HG03469 (cell line): ENCODE results near the gene PIGC.
"Not testable (repeated sequence)": the region's sequence is repeated elsewhere in the genome, so short reads cannot be mapped to it uniquely, and the experiment has no call there.

ENCODE experiments used
- ATAC-seq: cut with Tn5 transposase; IDR thresholded peaks from one replicate; pipeline ENCODE4 v1.9.1; 2021; ENCODE audit warnings: mild to moderate bottlenecking, moderate library complexity, moderate number of reproducible peaks; ENCODE audit not compliant: unreplicated experiment

Gene PIGC

GRCh38 chr1:172467446-172467845 lies 23.6 kb upstream of the PIGC start:
- ATAC-seq = no peak

DNA sequence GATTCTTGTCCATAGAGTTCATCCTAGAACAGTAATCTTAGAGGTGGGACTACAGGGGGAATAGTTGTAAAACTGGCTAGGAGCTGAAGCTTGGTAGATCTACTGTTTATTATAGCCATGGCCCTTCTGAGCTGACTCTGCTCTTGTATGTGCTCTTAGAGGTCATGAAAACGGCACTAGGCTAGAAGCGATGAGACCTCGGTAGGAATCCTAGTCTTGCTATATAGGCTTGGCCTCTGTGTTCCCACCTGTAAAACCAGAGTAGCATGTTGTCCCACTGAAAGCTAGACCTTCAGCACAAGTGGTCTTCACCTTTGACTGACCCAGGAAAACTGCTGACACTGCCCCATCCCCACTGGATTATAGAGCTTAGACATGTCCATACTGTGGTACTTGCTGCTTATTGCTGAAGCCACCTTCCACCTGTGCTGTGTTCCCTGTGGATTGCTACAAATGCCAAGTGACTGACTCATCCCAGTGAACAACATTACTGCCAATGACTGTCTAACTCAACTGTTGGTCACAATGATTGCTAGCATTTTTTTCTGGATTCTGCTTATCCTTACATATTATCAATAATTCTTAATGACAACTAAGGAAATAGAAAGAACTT lies 23.0 kb upstream of the PIGC start:
- no peak for ATAC-seq

- no peak for ATAC-seq
Measured at GRCh38 chr1:172465617-172466016, 21.7 kb upstream of the PIGC start.

DNA sequence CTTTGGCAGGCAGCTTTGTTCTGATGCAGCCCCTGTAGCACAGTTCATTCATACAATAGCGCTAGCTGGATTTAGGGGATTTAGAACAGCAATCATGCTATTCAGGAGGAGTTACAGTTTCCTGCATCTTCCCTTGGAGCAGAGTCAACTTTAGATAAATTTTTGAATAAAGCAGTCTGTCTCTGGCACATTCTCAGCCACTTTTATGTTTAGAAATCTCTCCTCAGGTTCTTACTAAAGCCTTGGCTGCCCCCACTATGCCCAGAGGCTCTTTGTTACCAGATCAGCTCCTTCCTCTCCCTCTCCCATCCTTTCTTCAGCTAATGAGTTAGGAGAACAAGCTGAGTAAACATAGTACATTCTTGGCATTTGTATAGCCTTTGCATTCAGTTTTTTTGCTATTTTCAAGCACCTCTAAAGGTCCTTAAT lies 17.0 kb upstream of the PIGC start:
- no peak for ATAC-seq

DNA sequence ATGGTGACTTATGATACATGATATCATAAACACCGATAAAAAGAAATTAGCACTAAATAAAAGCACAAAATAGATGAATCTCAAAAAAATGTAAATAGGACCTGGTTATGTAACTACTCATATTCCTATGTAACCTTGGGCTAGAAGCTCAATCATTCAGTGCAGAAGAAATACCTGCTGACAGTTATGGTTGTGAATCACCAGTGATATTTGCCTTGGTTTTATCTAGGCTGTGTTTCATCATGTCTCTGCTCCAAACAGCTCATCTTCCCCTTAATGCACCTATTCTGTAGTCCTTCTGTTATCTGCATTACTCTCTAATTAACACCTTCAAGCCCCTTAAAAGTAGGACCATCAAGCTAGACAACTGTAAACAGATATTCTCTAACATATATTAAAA lies 16.3 kb upstream of the PIGC start:
- no peak for ATAC-seq

- ATAC-seq = no peak
Measured at GRCh38 chr1:172457479-172458130, 13.7 kb upstream of the PIGC start.

DNA sequence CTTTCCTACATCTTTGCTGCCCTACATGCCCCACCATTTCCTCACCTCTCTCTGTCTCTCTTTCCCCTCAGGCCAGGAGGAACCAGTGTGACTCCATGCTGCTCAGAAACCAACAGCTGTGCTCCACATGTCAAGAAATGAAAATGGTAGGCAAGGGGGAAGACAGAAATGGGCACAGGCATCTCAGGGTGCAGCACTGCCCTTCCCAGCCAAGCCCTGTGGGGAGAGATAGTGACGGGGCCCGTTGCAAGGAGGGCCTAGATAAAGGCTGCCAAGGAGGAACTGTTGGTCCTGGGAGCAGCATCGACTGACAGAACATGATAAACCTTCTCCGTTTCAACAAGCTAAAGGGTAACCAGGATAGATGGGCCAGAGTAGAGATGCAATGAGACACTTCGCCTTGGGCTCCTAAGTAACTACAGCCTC lies 12.5 kb upstream of the PIGC start:
- no peak for ATAC-seq

- no peak for ATAC-seq
Measured at GRCh38 chr1:172455451-172455850, 11.6 kb upstream of the PIGC start.

DNA sequence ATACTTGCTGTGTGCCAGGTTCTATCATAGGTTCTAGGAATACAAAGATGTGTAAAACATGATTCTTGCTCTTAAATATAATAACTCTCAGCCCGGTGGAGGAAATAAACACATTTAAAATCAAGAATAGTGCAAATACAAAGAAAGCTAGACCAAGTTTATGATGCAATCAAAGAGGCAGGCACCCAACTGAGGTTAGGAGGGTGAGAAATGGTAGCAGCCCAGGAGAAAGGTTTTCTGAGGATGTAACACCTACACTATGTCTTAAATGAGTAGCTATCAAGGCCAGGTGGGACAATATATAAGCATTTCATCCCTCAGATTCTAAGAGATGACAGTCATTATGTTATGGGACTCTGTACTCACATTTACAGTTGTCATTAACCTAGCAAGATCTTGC lies 9.7 kb upstream of the PIGC start:
- no peak for ATAC-seq

- no peak for ATAC-seq
Measured at GRCh38 chr1:172453153-172453545, 9.3 kb upstream of the PIGC start.

DNA sequence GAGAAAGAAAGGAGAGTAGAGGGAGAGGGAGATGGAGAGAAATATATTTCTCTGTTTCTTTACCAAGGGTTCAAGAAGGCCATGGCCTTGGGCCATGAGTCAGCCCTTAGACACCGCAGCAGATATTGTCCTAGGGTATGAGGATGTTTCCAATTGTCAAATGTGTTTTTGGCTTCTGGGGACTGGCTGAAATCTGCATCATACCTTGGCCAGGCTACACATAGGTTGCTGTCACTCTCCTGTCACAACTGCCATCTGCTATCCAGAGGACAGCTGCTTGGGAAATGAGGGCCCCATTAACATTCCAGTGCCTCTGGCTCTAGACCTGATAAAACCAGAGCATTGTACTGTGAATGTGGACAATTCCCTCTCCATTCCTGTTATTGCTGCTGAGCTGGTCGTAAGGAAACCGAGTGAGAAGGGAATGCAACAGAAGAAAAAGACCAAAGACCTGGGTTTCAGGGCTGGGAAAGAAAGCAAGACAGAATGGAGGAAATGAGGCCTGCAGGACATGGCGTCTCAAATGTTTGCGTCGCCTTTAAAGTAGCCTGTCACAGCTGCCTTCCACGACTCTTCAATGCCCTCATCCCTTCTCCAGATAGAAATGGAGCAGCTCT lies 8.8 kb upstream of the PIGC start:
- ATAC-seq = no peak

DNA sequence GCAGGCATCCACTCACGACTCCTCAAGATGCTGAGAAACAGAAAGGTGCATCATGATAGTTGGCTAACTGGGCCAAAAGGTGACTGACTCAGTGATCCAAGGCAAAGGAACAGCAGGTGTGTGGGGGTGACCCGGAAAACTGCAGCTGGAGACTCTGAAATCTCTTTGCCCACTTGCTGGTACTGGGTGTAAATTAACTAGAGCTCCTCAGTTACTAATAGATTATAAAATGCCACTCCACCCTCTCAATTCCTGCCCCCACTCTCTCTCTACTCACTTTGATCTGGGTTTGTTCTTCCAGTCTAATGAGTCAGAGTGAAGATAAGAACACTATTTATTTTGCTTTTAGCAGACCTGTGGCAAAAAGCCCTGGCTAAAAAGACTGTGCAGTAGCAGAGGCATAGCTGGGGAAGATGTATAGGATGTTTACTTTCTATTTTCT lies 7.2 kb upstream of the PIGC start:
- ATAC-seq = no peak

GRCh38 chr1:172450524-172450885 lies 6.6 kb upstream of the PIGC start:
- ATAC-seq = no peak

GRCh38 chr1:172449585-172450523 lies 6.0 kb upstream of the PIGC start:
- ATAC-seq = peak; percentile 60

DNA sequence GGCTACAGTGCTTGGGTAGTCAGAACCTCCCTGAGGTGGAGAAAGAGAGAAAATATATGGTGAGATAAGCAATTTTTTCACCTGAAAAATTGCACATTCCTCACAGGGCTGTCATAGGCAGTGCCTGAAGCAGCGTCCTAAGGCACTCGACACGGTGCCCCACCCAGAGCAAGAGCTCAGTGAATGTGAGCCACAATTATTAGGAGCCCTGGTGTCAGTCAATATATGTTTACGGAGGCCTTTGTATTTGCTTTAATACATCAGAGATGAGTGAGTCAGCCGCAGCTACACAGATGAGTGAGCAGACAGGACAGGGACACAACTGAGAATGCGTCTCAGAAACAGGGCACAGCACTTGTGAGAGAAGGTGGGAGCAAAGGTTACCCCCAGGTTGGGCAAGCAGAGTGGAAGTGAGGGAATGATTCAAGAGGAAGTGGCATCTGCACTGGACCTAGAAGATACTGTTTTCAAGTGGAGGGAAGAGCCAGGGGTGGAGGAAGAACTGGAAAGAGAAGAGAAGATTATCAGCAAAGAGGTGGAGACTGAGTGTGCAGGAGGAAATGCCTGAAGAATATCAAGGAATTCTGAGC lies 5.2 kb upstream of the PIGC start:
- no peak for ATAC-seq

- ATAC-seq = no peak
Measured at GRCh38 chr1:172447641-172448040, 3.8 kb upstream of the PIGC start.

GRCh38 chr1:172446547-172446946 lies 2.7 kb upstream of the PIGC start:
- ATAC-seq = no peak

- ATAC-seq = no peak
Measured at GRCh38 chr1:172442843-172443565, 865 bp downstream of the PIGC start.

GRCh38 chr1:172442404-172442803 lies 1.5 kb downstream of the PIGC start:
- no peak for ATAC-seq

DNA sequence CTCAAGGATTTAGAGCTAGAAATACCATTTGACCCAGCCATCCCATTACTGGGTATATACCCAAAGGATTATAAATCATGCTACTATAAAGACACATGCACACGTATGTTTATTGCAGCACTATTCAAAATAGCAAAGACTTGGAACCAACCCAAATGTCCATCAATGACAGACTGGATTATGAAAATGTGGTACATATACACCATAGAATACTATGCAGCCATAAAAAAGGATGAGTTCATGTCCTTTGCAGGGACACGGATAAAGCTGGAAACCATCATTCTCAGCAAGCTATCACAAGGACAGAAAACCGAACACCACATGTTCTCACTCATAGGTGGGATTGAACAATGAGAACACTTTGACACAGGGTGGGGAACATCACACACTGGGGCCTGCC lies 6.7 kb downstream of the PIGC start:
- not testable (repeated sequence) for ATAC-seq
